Breast epithelium (tissue), 3 donors: ENCODE results near the gene PSAP.

Experiments
- POLR2A ChIP-seq: fragments of 450-650 bp; IDR thresholded peaks from one replicate; pipeline ENCODE4 v1.6.1; 2016; ENCODE audit warnings: antibody characterized with exemption, mild to moderate bottlenecking, moderate library complexity
- TF ChIP-seq, protein P1 (sequence below), 3 donors: fragments of 450-650 bp; IDR thresholded peaks; one replicate each; pipeline ENCODE4 v1.5.1; 2016 to 2017; ENCODE audit warnings: antibody characterized with exemption in 3 of 3, mild to moderate bottlenecking in 3 of 3, moderate library complexity in 3 of 3

DNA sequence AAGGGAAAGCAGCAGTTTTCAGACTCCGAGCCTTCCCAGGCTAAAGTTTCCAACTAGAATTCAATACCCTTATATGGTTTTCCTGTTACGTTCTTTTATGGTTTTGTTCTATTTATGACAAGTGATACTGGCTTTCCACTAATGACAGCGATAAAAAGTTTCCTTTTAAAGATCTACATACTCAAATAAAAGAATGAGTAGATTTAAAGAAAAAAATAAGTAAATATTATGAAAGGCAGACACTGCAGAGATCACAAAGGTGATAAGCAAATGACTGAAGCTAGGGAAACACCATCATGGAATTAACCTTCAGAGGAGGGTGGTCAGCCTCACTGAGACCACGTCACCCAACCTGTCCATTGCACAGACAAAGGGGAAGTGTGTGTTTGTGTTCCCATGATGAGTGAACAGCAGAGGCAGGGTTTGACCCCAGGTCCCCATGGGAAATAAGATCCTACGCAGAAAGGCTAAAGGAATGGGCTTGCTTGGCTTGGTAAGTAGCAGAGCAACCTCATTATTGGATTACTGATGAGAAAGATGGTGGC lies 81.7 kb downstream of the PSAP start:
- no peak for TF ChIP-seq POLR2A
- TF ChIP-seq, protein P1, sequence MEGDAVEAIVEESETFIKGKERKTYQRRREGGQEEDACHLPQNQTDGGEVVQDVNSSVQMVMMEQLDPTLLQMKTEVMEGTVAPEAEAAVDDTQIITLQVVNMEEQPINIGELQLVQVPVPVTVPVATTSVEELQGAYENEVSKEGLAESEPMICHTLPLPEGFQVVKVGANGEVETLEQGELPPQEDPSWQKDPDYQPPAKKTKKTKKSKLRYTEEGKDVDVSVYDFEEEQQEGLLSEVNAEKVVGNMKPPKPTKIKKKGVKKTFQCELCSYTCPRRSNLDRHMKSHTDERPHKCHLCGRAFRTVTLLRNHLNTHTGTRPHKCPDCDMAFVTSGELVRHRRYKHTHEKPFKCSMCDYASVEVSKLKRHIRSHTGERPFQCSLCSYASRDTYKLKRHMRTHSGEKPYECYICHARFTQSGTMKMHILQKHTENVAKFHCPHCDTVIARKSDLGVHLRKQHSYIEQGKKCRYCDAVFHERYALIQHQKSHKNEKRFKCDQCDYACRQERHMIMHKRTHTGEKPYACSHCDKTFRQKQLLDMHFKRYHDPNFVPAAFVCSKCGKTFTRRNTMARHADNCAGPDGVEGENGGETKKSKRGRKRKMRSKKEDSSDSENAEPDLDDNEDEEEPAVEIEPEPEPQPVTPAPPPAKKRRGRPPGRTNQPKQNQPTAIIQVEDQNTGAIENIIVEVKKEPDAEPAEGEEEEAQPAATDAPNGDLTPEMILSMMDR (IDR thresholded peaks at IDR 0.05), result no peak
